Left lung (tissue), 10 donors: Measurements from ENCODE around the gene PBRM1. TPM values are rescaled to one million over a fixed set of nuclear protein-coding genes. Genes with fewer than 3 reads are reported as not detected.

ENCODE experiments used
- ATAC-seq: fragments of 200-7000 bp; cut with Tn5 transposase; one replicate; pipeline ENCODE4 v1.9.1; 2020; ENCODE audit warnings: moderate library complexity
- DNase-seq, 4 donors: peaks; one replicate each; pipeline ENCODE4 v3.0.0-alpha.2; 2013 to 2020
- H3K27ac ChIP-seq, 2 donors: fragments of 200-600 bp; sonication (generic) in 1 of 2; one replicate each; pipeline versions ENCODE4 v1.5.0 to v1.8.0; 2020 to 2021
- H3K27me3 ChIP-seq, 2 donors: fragments of 200-600 bp; sonication (generic) in 1 of 2; one replicate each; pipeline versions ENCODE4 v1.5.0 to v1.8.0; 2020 to 2021
- H3K36me3 ChIP-seq, 2 donors: fragments of 200-600 bp; sonication (generic) in 1 of 2; one replicate each; pipeline versions ENCODE4 v1.5.0 to v1.8.0; 2020 to 2021
- H3K4me1 ChIP-seq, 2 donors: fragments of 200-600 bp; one replicate each; pipeline ENCODE4 v1.8.0; 2021
- H3K4me3 ChIP-seq, 2 donors: fragments of 200-600 bp; sonication (generic) in 1 of 2; one replicate each; pipeline versions ENCODE4 v1.5.0 to v1.8.0; 2020 to 2021; ENCODE audit warnings: mild to moderate bottlenecking in 1 of 2
- H3K9me3 ChIP-seq, 2 donors: fragments of 200-600 bp; sonication (generic) in 1 of 2; one replicate each; pipeline versions ENCODE4 v1.5.0 to v1.8.0; 2020 to 2021
- intact Hi-C, 2 donors: fragments of 100-400 bp; cut with DNase I; formaldehyde crosslinking; loops; one replicate each; pipeline versions ENCODE4 v1.11.2 to v1.14.2; 2022
- polyA plus RNA-seq, 6 donors: library from polyadenylated mRNA; unstranded; fragments of 120-200 nt; gene quantifications; one replicate each; pipeline ENCODE4 v1.2.1, GENCODE V29; 2013; ENCODE audit not compliant: insufficient read length in 6 of 6
- total RNA-seq, 2 donors: library from RNA; stranded (reverse); fragmentation: NEBNext Ultra II Directional; extraction: Animal tissue kit (Norgen Biotek cat#: 25700); gene quantifications; one replicate each; pipeline ENCODE4 v1.2.1, GENCODE V29; 2021
- TF ChIP-seq, protein P1 (sequence below), 2 donors: fragments of 200-600 bp; sonication (generic) in 1 of 2; IDR thresholded peaks; one replicate each; pipeline versions ENCODE4 v1.5.0 to v1.8.0; 2021; ENCODE audit warnings: antibody characterized with exemption in 2 of 2
- donor health status: DM: no; HTN: yes; CAD: no.
- donor health status: DM: no; HTN: no; CAD: no.

PBRM1 gene
- total and polyA plus RNA-seq, 8 donors = 62.2 to 79.8 (median 65.8) TPM

DNA sequence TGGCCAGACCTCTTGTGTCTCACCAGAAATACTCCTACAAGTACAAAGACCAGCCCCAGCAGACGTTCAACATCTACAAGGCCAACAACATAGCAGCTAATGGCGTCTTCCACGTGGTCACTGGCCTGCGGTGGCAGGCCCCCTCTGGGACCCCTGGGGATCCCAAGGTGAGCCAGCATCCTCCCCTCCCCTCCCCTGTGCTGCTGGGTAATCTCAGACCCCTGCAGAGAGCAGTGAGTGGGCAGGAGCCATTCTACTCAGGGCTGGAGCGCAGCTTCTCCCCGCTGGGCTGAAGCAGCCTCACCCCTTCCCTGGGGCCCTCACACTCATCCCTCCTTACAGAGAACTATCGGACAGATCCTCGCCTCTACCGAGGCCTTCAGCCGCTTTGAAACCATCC, 180.7 kb downstream of the PBRM1 start:
- Histone ChIP-seq H3K27me3 (no peaks in the 10 kb centered on the region), H3K9me3 (no peaks in the 10 kb centered on the region), H3K27ac (no peak overlapping the region), H3K4me3 (no peak overlapping the region), H3K4me1 (peaks cover 0 to 6% of the 10 kb centered on the region in 2 donors), H3K36me3 (peaks cover 0 to 79% of the 10 kb centered on the region in 2 donors)
- DNase-seq (no peak), ATAC-seq (no peak)
- intact Hi-C loops = no loop called here
- TF ChIP-seq, protein P1, sequence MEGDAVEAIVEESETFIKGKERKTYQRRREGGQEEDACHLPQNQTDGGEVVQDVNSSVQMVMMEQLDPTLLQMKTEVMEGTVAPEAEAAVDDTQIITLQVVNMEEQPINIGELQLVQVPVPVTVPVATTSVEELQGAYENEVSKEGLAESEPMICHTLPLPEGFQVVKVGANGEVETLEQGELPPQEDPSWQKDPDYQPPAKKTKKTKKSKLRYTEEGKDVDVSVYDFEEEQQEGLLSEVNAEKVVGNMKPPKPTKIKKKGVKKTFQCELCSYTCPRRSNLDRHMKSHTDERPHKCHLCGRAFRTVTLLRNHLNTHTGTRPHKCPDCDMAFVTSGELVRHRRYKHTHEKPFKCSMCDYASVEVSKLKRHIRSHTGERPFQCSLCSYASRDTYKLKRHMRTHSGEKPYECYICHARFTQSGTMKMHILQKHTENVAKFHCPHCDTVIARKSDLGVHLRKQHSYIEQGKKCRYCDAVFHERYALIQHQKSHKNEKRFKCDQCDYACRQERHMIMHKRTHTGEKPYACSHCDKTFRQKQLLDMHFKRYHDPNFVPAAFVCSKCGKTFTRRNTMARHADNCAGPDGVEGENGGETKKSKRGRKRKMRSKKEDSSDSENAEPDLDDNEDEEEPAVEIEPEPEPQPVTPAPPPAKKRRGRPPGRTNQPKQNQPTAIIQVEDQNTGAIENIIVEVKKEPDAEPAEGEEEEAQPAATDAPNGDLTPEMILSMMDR (IDR thresholded peaks at IDR 0.05) = no peak

DNA sequence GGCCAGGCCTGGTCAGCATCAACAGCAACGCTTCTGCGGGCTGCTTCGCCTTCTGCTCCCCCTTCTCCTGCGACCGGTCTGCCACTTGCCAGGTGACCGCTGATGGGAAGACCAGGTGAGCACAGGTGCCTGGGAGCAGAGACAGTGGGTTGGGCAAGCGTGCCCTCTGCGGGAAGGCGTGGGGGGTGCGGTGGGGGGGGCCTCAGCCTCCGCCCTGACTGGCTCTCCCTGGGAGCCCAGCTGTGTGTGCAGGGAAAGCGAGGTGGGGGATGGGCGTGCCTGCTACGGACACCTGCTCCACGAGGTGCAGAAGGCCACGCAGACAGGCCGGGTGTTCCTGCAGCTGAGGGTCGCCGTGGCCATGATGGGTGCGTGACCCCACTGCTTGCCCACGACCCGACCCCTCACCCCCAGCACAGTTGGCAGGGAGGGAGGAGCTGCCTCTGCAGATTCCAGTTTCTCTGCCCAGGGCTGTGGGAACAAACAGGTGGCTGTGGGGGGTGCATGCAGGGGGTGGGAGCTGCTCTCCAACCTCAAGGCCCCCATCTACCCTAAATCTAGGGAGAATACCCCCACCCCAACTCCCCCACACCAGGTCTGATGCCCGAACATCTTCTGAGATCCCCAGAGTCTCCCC, 181.8 kb downstream of the PBRM1 start:
- Histone ChIP-seq H3K9me3 (no peaks in the 10 kb centered on the region), H3K36me3 (peaks cover 0 to 68% of the 10 kb centered on the region in 2 donors), H3K27ac (no peak overlapping the region), H3K4me3 (no peak overlapping the region), H3K4me1 (peaks cover 0 to 13% of the 10 kb centered on the region in 2 donors), H3K27me3 (no peaks in the 10 kb centered on the region)
- ATAC-seq = no peak
- intact Hi-C loops = no loop called here
- no peak for DNase-seq
- TF ChIP-seq, protein P1 (IDR thresholded peaks at IDR 0.05) = no peak

DNA sequence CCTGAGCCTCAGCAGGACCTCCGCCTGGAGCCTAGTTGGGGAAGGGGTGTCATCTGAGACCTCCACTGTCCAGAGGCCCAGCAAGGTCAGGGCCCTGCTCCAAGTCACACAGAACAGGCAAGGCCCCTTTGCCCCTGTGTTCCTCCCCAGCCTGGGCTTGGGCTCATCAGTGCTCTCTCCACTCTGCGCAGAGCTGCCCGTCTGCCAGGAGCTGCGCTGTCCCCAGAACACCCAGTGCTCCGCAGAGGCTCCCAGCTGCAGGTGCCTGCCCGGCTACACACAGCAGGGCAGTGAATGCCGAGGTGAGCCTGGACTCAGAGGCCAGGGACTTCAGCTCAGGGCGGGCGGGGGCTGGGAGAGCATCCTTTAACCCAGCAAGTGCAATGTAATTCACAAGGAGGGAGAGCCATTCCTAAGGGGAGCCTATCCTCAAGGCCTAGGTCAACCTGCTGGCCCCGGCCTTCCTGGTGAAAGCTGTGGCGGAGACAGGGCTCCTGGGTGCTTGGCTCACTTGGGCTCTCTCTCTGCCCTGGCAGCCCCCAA, 182.8 kb downstream of the PBRM1 start:
- Histone ChIP-seq H3K36me3 (peaks cover 0 to 60% of the 10 kb centered on the region in 2 donors), H3K27ac (no peak overlapping the region), H3K4me3 (no peak overlapping the region), H3K9me3 (no peaks in the 10 kb centered on the region), H3K4me1 (peaks cover 4 to 23% of the 10 kb centered on the region in 2 donors), H3K27me3 (no peaks in the 10 kb centered on the region)
- TF ChIP-seq, protein P1 (IDR thresholded peaks at IDR 0.05) = no peak
- intact Hi-C loops = no loop called here
- DNase-seq (no peak), ATAC-seq (no peak)

DNA sequence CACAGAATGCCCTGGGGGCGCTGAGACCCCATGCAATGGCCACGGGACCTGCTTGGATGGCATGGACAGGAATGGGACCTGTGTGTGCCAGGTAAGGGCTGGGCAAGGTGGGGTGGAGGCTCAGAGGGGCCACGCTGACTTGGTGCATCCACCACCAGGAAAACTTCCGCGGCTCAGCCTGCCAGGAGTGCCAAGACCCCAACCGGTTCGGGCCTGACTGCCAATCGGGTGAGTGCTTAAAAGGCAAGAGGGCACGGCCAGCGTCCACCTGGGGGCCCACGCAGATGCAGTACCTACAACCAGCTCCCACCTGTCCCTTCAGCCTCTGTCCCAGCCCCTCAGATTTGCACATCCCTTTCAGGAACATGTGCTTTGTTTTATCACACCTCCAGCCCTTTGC, 183.7 kb downstream of the PBRM1 start:
- no peak overlapping the region for H3K27ac ChIP-seq
- no peak overlapping the region for H3K4me3 ChIP-seq
- DNase-seq = no peak
- TF ChIP-seq, protein P1 (IDR thresholded peaks at IDR 0.05) = no peak
- intact Hi-C loops = no loop called here
- no peaks in the 10 kb centered on the region for H3K27me3 ChIP-seq
- ATAC-seq = no peak
- peaks cover 0 to 51% of the 10 kb centered on the region in 2 donors for H3K36me3 ChIP-seq
- H3K4me1 ChIP-seq = peaks cover 4 to 32% of the 10 kb centered on the region in 2 donors
- no peaks in the 10 kb centered on the region for H3K9me3 ChIP-seq

DNA sequence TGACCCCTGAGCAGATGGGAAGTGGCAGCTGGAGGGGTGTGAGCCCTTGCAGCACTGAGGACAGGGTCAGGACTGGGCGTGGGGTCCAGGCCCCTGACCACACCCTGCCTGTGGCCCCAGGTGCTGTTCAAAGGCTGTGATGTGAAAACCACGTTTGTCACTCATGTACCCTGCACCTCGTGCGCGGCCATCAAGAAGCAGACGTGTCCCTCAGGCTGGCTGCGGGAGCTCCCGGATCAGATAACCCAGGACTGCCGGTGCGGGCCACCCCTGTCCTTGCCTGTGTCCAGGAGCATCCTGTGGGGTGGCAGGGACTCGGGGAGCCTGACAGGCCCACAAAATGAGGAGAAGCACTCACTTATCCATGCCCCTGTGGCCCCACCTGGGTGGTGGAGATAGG, 184.7 kb downstream of the PBRM1 start:
- Histone ChIP-seq H3K27me3 (peaks cover 0 to 5% of the 10 kb centered on the region in 2 donors), H3K9me3 (no peaks in the 10 kb centered on the region), H3K36me3 (peaks cover 0 to 42% of the 10 kb centered on the region in 2 donors), H3K4me3 (no peak overlapping the region), H3K4me1 (peaks cover 4 to 42% of the 10 kb centered on the region in 2 donors), H3K27ac (no peak overlapping the region)
- no peak for DNase-seq
- ATAC-seq = no peak
- intact Hi-C loops = no loop called here
- TF ChIP-seq, protein P1 (IDR thresholded peaks at IDR 0.05) = no peak
